Activated CD4-positive, alpha-beta T cell treated with anti-CD3 and anti-CD28 coated beads for 48 hours (primary cell): ENCODE measurements around the gene PCOLCE2.

ENCODE experiments used
- DNase-seq: peaks from one replicate; pipeline ENCODE4 v3.0.0-alpha.2; 2020

PCOLCE2 gene

GRCh38 chr3:142888481-142889211, at the start of gene PCOLCE2:
Gene PCOLCE2 (minus strand): TSS chr3:142889083. CDS start chr3:142888896, 187 bp downstream.
- DNase-seq: peak; percentile 34

DNA sequence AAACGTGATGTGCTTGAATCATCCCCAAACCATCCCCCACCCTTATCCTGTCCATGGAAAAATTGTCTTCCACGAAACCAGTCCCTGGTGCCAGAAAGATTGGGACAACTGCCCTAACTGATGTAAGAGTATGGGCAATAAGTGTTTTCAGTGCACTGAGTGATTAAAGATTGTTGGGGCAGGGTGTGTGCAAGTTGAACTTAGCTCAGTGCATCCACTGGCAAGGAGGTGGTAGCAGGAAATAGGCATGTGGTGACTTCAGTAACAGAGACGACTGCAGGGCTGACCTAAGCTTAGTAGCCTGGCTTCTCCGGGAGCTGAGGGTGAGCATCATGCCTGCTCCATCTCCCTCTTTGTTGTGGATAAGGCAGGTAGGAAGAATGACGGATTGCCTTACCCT, 47.1 kb upstream of the PCOLCE2 start:
- DNase-seq: no peak

GRCh38 chr3:142934887-142935269, 46.0 kb upstream of the PCOLCE2 start:
- DNase-seq: no peak

DNA sequence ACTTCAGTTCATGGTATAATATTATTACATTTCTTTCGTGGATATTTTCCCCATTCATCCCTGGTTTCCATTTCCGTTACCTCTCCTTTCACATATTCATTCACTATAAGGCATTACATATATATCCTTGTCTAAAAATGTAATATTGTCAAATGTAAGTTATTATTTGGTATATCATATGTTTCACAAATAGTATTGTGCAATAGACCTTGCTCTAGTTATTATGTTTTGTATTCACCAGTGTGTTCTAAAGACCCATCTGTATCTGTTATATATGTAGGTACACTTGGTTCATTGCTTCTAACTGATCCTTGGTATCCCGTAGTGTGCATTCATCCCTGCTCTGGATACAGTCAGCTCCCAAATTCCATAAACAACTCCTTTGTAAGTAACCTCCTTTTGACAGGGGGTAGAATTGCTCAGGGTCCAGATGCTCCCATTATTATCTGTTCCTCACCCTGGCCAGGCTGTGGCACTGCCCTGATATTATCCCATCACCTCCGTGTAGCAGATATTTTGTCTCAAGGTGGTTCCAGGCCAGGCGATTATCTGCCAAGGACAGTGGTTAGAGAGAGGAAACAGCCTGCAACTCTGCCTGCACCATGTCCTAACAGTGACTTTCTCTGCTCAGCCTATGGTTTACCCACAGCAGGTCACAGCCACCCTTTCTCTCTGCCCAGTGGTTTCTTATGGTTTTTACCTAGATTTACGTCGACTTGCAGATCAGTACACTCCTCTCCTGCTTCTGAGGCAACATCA, 45.4 kb upstream of the PCOLCE2 start:
- no peak for DNase-seq

DNA sequence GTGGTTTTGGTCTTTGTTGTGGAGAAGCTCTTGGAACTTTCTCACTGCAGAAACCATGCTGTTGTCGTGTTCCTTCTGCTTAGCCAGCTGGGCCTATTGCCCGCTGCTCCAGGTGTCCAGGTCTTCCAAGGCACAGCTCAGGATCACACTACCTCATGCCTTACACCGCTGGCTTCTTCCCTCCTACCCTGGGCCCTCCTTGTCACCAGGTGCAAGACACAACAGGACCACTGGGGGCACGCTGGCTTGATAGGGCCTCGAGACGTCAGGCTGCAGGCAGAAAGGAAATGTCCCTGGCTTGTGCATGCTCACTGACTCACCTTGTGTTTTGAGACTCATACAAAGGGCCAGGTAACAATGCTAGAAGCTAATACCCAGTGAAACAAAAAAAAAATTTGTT, 42.3 kb upstream of the PCOLCE2 start:
- DNase-seq: peak; percentile 62

- DNase-seq: no peak
These were observed 41.6 kb upstream of the PCOLCE2 start for GRCh38 chr3:142930463-142930862.

DNA sequence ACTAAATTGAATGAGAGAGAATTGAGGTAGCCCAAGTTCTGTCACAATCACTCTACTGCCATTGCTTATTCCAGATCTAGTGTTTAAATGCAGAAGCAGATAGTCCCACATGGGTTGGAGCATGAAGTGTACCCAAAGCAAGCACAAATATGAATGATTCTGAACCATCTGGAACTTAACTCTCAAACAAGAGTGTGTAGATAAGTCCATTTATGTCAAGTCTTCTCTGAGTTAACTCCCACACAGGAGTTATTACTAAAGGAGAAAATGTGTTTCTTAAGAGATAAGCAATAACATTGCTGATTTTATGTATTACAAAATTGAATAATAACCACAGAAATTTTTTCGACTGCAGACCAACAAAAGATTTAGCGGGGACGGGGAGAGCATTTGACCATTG, 41.0 kb upstream of the PCOLCE2 start:
- no peak for DNase-seq

DNA sequence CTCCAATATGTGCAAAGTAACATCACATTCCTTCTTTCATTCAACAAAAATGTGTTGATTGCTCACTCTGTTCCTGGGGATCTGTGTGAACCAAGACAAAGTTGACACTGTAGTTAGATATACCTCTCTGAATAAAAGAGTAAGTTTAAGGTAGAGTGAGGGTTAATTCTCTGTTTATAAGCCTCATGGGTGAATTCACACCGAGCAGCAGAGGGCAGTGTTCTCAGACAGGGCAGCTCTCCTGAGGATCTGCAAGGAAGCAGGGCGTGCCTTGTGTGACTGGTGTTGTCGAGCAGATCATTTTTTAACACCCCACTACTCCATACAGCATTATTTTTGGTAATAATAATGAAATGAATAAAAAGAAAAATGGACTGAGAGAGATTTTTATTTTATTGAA, 40.2 kb upstream of the PCOLCE2 start:
- peak; percentile 69 for DNase-seq

DNA sequence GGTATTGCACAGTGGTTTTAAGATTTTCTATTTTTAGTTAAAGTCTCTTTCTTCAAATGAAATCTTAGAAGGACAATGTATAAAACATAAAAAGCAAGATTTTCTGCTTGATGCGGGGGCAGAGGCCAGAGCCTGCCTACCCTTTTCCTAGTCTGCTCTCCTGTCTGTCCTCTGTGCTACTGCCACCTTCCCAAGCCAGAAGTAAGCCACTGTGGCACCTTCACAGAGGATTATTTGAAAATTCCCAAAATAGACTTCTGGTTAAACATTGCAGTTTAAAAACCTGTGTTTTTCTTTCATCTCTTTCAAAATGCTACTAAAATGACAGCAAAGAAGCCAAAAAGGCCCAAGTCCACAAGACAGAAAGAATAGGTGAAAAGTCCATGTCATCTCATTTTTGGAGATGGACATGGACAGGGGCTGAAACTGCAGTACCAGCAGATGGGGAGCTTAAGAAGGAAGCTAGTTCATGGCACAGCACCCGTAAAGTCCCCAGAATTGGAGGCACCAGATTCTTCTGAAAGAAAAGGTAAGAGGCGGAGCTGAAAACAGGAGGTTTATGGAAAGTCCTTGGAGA, 37.6 kb upstream of the PCOLCE2 start:
- no peak for DNase-seq

- no peak for DNase-seq
These were observed 36.3 kb upstream of the PCOLCE2 start for GRCh38 chr3:142925140-142925539.

DNA sequence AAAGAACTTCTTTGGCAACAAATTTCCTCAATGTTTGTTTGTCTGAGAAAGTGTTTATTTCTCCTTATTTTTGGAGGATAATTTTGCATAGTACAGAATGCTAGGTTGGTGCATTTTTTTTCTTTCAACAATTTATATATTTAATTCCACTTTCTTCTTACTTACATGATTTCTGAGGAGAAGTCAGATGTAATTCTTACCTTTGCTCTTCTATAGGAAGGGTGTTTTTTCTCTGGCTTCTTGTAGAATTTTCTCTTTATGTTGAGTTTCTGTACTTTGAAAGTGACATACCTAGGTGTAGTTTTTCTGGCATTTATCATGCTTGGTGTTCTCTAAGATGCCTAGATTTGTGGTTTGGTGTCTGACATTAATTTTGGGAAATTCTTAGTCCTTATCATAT, 34.8 kb upstream of the PCOLCE2 start:
- no peak for DNase-seq

DNA sequence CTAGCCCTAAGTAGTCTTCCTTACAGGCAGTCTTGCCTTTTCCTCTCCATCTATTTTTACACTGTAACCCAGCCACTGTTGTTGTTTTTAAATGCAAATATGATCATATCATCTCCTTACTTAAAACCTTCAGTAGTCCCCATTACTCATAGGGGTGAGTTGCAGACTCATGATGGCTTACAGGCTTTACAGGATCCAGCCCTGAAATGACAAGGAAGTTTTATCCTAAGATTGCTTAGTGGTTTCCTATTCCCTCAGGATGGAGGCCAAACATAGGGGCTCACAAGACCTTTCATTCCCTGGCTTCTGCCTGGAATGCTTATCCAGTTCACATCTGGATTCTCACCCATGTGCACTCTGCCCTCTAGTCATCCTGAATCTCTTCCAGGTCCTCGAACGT, 27.7 kb upstream of the PCOLCE2 start:
- no peak for DNase-seq

GRCh38 chr3:142915636-142916035, 26.8 kb upstream of the PCOLCE2 start:
- DNase-seq: no peak

DNA sequence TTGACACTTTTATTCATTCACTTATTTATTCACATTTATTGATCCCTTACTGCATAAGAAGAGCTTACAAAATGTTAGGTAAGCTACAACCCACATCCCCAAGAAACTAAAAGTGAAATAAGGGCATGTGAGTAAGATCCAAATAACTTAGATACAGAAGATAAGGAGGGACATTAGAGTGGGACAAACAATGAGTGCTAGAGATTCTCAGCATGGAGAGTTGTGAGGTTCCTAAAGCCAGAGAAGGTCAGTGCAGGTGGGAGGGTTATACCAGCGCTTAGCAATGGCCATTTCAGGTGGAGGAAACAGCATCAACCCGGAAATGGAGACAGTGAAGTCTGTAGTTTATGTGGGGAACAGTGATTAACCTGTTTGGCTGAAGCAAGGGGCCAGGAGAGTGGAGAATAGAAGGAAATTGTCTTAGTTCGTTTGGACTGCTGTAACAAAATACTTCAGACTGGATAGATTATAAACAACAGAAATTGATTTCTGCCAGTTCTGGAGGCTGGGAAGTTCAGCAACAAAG, 25.5 kb upstream of the PCOLCE2 start:
- no peak for DNase-seq

- DNase-seq: no peak
These were observed 24.5 kb upstream of the PCOLCE2 start for GRCh38 chr3:142913432-142913831.

DNA sequence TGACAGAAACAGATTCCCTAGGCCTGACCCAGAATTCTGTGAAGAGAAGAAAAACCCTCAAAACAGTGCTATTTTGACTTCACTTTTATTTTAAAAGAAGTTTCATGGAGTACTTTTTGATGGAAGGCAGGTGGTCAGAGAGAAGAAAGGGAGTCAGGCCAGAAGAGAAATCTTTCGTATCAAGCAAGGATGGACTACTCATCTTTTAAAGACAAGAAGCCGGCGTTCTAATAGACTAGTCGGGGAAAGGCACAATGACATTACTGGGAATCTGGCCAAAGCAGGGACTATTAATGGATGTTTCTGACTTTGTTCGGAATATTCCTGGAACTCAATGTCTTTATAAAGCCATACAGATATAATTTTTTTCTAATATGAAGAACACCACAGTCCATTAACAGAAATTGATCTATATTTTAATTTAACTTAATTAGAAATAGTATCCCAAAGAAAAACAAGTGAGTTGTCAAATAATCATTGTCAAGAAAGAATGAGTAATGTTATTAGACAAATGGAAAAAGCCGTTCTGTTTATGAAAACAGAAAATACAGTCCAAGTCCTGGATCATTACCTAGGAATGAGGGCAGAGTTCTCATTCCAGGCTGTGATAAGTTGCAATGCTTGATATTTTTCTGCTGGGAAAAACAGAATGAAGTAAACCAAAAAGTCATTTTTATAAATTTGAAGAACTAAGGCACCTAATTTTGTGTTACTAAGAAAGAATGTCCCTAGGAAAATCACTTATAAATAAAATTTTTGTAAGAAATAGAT, 23.7 kb upstream of the PCOLCE2 start:
- no peak for DNase-seq

GRCh38 chr3:142910280-142910679, 21.4 kb upstream of the PCOLCE2 start:
- DNase-seq: no peak

DNA sequence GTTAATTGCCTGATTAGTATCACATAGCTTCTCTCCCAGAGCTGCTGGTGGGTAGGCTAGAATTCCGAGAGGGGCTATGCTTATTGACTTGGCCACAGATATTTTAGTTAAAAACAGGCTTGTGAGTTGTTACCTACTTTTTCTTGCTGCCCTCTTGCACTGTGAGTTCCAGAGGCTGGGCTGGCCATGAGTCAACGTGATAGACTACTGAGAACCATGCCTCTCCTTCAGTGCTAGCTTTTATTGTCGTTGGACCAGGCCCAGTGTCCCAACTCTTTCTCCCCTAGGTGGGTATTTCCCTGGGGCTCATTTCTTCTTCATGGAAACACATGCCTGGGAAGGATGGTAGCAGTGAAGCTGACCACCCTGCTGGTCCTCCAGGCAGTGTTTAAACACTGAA, 20.4 kb upstream of the PCOLCE2 start:
- DNase-seq: no peak

- no peak for DNase-seq
These were observed 19.1 kb upstream of the PCOLCE2 start for GRCh38 chr3:142907996-142908395.

- no peak for DNase-seq
These were observed 16.0 kb upstream of the PCOLCE2 start for GRCh38 chr3:142904639-142905436.

GRCh38 chr3:142902356-142902755, 13.5 kb upstream of the PCOLCE2 start:
- no peak for DNase-seq
